Mesendoderm (in vitro differentiated cells): ENCODE measurements around the gene KAZN.

ENCODE experiments used
- DNase-seq: peaks from one replicate; pipeline ENCODE4 v3.0.0; 2013
- H2AK5ac ChIP-seq: 2 replicates; pipeline ENCODE4 v1.6.1; 2013; ENCODE audit warnings: low read length, inconsistent platforms
- H2BK120ac ChIP-seq: 2 replicates; pipeline ENCODE4 v1.6.1; 2013; ENCODE audit warnings: low read depth, mild to moderate bottlenecking, low read length, moderate library complexity, mixed read lengths
- H2BK15ac ChIP-seq: replicated peaks from 2 replicates; pipeline ENCODE4 v1.6.1; 2013; ENCODE audit warnings: low read depth, mild to moderate bottlenecking, moderate library complexity
- H2BK5ac ChIP-seq: 2 replicates; pipeline ENCODE4 v1.6.1; 2013; ENCODE audit warnings: low read length, inconsistent platforms
- H3K18ac ChIP-seq: 2 replicates; pipeline ENCODE4 v1.6.1; 2013; ENCODE audit warnings: mild to moderate bottlenecking, low read length, mixed read lengths
- H3K23ac ChIP-seq: one replicate; pipeline ENCODE4 v1.6.1; 2013; ENCODE audit warnings: low read length
- H3K27ac ChIP-seq: 2 replicates; pipeline ENCODE4 v1.5.1; 2013; ENCODE audit warnings: low read depth, mild to moderate bottlenecking, inconsistent platforms, low read length, moderate library complexity
- H3K27me3 ChIP-seq: 2 replicates; pipeline ENCODE4 v1.6.1; 2013; ENCODE audit warnings: low read length, control low read depth, mild to moderate bottlenecking, inconsistent platforms; ENCODE audit not compliant: insufficient read depth, poor library complexity
- H3K36me3 ChIP-seq: 2 replicates; pipeline ENCODE4 v1.6.1; 2013; ENCODE audit warnings: low read length, inconsistent platforms; ENCODE audit not compliant: control insufficient read depth, insufficient read depth
- H3K4ac ChIP-seq: one replicate; pipeline ENCODE4 v1.6.1; 2013; ENCODE audit warnings: low read depth, mild to moderate bottlenecking, low read length, moderate library complexity
- H3K4me1 ChIP-seq: 2 replicates; pipeline ENCODE4 v1.6.1; 2013; ENCODE audit warnings: low read depth, low read length, inconsistent platforms; ENCODE audit not compliant: control insufficient read depth
- H3K4me2 ChIP-seq: 2 replicates; pipeline ENCODE4 v1.6.1; 2013; ENCODE audit warnings: low read length
- H3K4me3 ChIP-seq: 2 replicates; pipeline ENCODE4 v1.5.1; 2013; ENCODE audit warnings: mild to moderate bottlenecking, low read length
- H3K56ac ChIP-seq: one replicate; pipeline ENCODE4 v1.6.1; 2013; ENCODE audit warnings: low read length
- H3K79me1 ChIP-seq: 2 replicates; pipeline ENCODE4 v1.6.1; 2013; ENCODE audit warnings: low read length, inconsistent platforms
- H3K79me2 ChIP-seq: 2 replicates; pipeline ENCODE4 v1.6.1; 2013; ENCODE audit warnings: mild to moderate bottlenecking, low read length; ENCODE audit not compliant: control insufficient read depth, insufficient read depth
- H3K9ac ChIP-seq: 2 replicates; pipeline ENCODE4 v1.6.1; 2013; ENCODE audit warnings: low read length, inconsistent platforms
- H4K5ac ChIP-seq: one replicate; pipeline ENCODE4 v1.6.1; 2013; ENCODE audit warnings: low read length
- H4K8ac ChIP-seq: one replicate; pipeline ENCODE4 v1.6.1; 2013; ENCODE audit warnings: low read depth, mild to moderate bottlenecking, control low read depth, low read length, moderate library complexity
- WGBS: extraction: QIAGEN DNeasy Blood & Tissue Kit; methylation state at CpG from one replicate; pipeline ENCODE4 v1.1.7; 2013; ENCODE audit warnings: low lambda C conversion rate, missing lambda C conversion rate; ENCODE audit not compliant: insufficient coverage; ENCODE audit errors: extremely low coverage; 5-methylcytosine and 5-hydroxymethylcytosine counted together

Gene KAZN

GRCh38 chr1:15155888-15156741 lies 557.6 kb downstream of the KAZN start:
- no peak overlapping the region for H3K4me2 ChIP-seq
- no peaks in the 10 kb centered on the region for H3K4me1 ChIP-seq
- no peaks in the 10 kb centered on the region for H3K79me2 ChIP-seq
- H4K8ac ChIP-seq = no peak overlapping the region
- no peak overlapping the region for H2BK5ac ChIP-seq
- no peak overlapping the region for H3K23ac ChIP-seq
- no peak overlapping the region for H3K56ac ChIP-seq
- WGBS = no CpG with 5 or more reads among the region's 11 CpGs
- H3K4ac ChIP-seq = no peak overlapping the region
- H3K27ac ChIP-seq = no peak overlapping the region
- H3K18ac ChIP-seq = no peak overlapping the region
- H3K79me1 ChIP-seq = peaks cover 4% of the 10 kb centered on the region
- H2BK15ac ChIP-seq = no peak overlapping the region
- no peak overlapping the region for H2BK120ac ChIP-seq
- H3K27me3 ChIP-seq = no peaks in the 10 kb centered on the region
- H4K5ac ChIP-seq = no peak overlapping the region
- no peaks in the 10 kb centered on the region for H3K36me3 ChIP-seq
- no peak for DNase-seq
- no peak overlapping the region for H2AK5ac ChIP-seq
- H3K9ac ChIP-seq = no peak overlapping the region
- no peak overlapping the region for H3K4me3 ChIP-seq

DNA sequence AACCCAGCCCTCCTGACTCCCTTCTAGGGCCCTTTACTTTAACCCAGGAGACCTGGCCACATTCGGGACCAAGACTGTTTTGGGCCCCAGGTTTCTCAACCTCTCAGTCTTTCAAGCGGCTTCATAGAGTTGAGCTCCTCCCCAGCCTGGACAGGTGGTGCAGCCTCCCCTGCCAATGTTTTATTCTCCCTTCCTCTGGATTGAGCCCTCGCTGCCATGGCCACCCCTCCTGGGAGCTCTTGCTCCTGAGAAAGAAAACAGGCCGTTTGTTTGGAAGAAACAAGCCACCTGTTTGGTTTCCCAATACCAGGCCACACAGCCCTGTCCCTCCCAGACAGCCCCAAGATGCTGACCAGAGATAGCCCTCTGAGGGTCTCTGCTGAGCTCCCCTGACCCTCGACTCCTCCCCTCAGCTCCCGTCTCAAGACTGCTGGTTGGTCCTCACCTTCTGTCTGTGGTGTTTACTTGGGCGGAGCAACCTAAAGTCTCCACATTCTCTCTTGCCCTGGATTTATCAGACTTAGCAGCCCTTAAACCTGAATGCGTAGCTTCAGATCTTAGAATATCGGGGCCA lies 558.4 kb downstream of the KAZN start:
- H2BK5ac ChIP-seq = no peak overlapping the region
- no peak overlapping the region for H3K4me2 ChIP-seq
- H2BK120ac ChIP-seq = no peak overlapping the region
- no peak for DNase-seq
- H3K36me3 ChIP-seq = no peaks in the 10 kb centered on the region
- no peaks in the 10 kb centered on the region for H3K27me3 ChIP-seq
- H2BK15ac ChIP-seq = no peak overlapping the region
- no peaks in the 10 kb centered on the region for H3K79me2 ChIP-seq
- no peak overlapping the region for H3K4ac ChIP-seq
- no peak overlapping the region for H2AK5ac ChIP-seq
- H3K23ac ChIP-seq = no peak overlapping the region
- no peak overlapping the region for H3K56ac ChIP-seq
- peaks cover 4% of the 10 kb centered on the region for H3K79me1 ChIP-seq
- no peak overlapping the region for H3K27ac ChIP-seq
- H3K4me3 ChIP-seq = no peak overlapping the region
- no peaks in the 10 kb centered on the region for H3K4me1 ChIP-seq
- no peak overlapping the region for H3K9ac ChIP-seq
- no peak overlapping the region for H4K5ac ChIP-seq
- no peak overlapping the region for H4K8ac ChIP-seq
- WGBS = no CpG with 5 or more reads among the region's 9 CpGs
- H3K18ac ChIP-seq = no peak overlapping the region

- DNase-seq = no peak
- H3K4me2 ChIP-seq = no peak overlapping the region
- H3K18ac ChIP-seq = no peak overlapping the region
- H3K4me3 ChIP-seq = no peak overlapping the region
- H2BK15ac ChIP-seq = no peak overlapping the region
- no peaks in the 10 kb centered on the region for H3K79me2 ChIP-seq
- no CpG with 5 or more reads among the region's 17 CpGs for WGBS
- no peak overlapping the region for H3K27ac ChIP-seq
- no peak overlapping the region for H2BK120ac ChIP-seq
- H4K8ac ChIP-seq = no peak overlapping the region
- H3K4ac ChIP-seq = no peak overlapping the region
- no peaks in the 10 kb centered on the region for H3K27me3 ChIP-seq
- no peaks in the 10 kb centered on the region for H3K4me1 ChIP-seq
- H3K79me1 ChIP-seq = peaks cover 4% of the 10 kb centered on the region
- no peak overlapping the region for H3K56ac ChIP-seq
- H3K23ac ChIP-seq = no peak overlapping the region
- no peaks in the 10 kb centered on the region for H3K36me3 ChIP-seq
- H4K5ac ChIP-seq = no peak overlapping the region
- no peak overlapping the region for H2AK5ac ChIP-seq
- no peak overlapping the region for H2BK5ac ChIP-seq
- no peak overlapping the region for H3K9ac ChIP-seq
Observed at GRCh38 chr1:15157524-15158399, 559.3 kb downstream of the KAZN start.

DNA sequence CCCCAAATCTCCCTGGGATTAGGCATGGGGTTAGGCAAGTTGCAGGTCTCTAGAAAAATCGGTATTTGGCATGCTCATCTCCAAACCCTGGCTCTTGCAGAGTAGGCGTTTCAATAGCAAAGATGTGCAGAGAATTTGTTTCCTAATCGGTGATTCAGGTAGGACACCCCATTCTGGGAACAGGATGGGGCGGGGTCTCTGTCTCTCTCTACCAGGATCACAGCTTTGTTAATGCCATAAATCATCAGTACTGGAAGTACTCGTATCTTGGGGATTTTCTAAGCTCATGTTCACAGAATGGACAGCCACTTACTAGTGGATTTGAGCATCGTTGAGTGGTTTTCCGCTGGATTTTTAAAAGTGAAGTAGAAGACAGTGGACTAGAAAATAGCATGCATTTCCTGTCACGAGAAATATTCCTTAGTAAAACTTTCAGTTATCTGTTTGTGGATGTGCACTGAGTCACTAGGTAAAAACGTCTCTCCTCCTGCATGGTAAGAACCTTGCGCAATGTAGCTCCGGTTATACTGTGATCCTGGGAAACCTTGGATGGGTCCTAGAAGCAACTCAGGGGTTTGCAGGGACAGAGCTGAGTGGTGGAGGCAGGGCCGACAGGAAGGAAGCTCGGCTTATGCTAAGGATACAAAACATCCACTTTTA lies 560.2 kb downstream of the KAZN start:
- WGBS = no CpG with 5 or more reads among the region's 13 CpGs
- no peak overlapping the region for H2BK15ac ChIP-seq
- H3K4me3 ChIP-seq = no peak overlapping the region

GRCh38 chr1:15159166-15159555 lies 560.7 kb downstream of the KAZN start:
- H2BK15ac ChIP-seq = no peak overlapping the region
- H4K5ac ChIP-seq = no peak overlapping the region
- H3K27me3 ChIP-seq = no peaks in the 10 kb centered on the region
- no peak overlapping the region for H3K4me2 ChIP-seq
- no peak overlapping the region for H3K9ac ChIP-seq
- no peak overlapping the region for H2AK5ac ChIP-seq
- H3K27ac ChIP-seq = no peak overlapping the region
- WGBS = no CpG with 5 or more reads among the region's 7 CpGs
- peaks cover 4% of the 10 kb centered on the region for H3K79me1 ChIP-seq
- DNase-seq = no peak
- H4K8ac ChIP-seq = no peak overlapping the region
- H2BK120ac ChIP-seq = no peak overlapping the region
- H3K4me3 ChIP-seq = no peak overlapping the region
- no peak overlapping the region for H3K4ac ChIP-seq
- no peak overlapping the region for H3K23ac ChIP-seq
- no peak overlapping the region for H2BK5ac ChIP-seq
- no peaks in the 10 kb centered on the region for H3K4me1 ChIP-seq
- no peak overlapping the region for H3K56ac ChIP-seq
- H3K79me2 ChIP-seq = no peaks in the 10 kb centered on the region
- no peak overlapping the region for H3K18ac ChIP-seq
- H3K36me3 ChIP-seq = no peaks in the 10 kb centered on the region

More for the DNA sequence above, 560.2 kb downstream of the KAZN start:
- Histone ChIP-seq H2BK5ac (no peak overlapping the region), H3K56ac (no peak overlapping the region), H3K4me2 (no peak overlapping the region), H3K18ac (no peak overlapping the region), H3K27ac (no peak overlapping the region), H2AK5ac (no peak overlapping the region), H2BK120ac (no peak overlapping the region), H3K23ac (no peak overlapping the region), H3K79me2 (no peaks in the 10 kb centered on the region), H3K4me1 (no peaks in the 10 kb centered on the region), H3K27me3 (no peaks in the 10 kb centered on the region), H3K4ac (no peak overlapping the region), H3K36me3 (no peaks in the 10 kb centered on the region), H3K79me1 (peaks cover 4% of the 10 kb centered on the region), H3K9ac (no peak overlapping the region), H4K5ac (no peak overlapping the region), H4K8ac (no peak overlapping the region)
- no peak for DNase-seq
